GM18511 (cell line): ENCODE data around the gene SPATA13.

Experiments
- ATAC-seq: cut with Tn5 transposase; IDR thresholded peaks from one replicate; pipeline ENCODE4 v1.9.1; 2021; ENCODE audit warnings: mild to moderate bottlenecking, moderate library complexity; ENCODE audit not compliant: unreplicated experiment

SPATA13 gene

GRCh38 chr13:24220086-24220703 lies 59.7 kb downstream of the SPATA13 start:
- ATAC-seq, result no peak

- no peak for ATAC-seq
Measured at GRCh38 chr13:24221007-24221406, 60.5 kb downstream of the SPATA13 start.

GRCh38 chr13:24222756-24223155 lies 62.2 kb downstream of the SPATA13 start:
- no peak for ATAC-seq

- ATAC-seq, result no peak
Measured at GRCh38 chr13:24223341-24224231, 63.1 kb downstream of the SPATA13 start.

GRCh38 chr13:24224232-24224680 lies 63.7 kb downstream of the SPATA13 start:
- ATAC-seq, result no peak

- no peak for ATAC-seq
Measured at GRCh38 chr13:24225062-24225461, 64.5 kb downstream of the SPATA13 start.

- no peak for ATAC-seq
Measured at GRCh38 chr13:24225930-24226329, 65.4 kb downstream of the SPATA13 start.

DNA sequence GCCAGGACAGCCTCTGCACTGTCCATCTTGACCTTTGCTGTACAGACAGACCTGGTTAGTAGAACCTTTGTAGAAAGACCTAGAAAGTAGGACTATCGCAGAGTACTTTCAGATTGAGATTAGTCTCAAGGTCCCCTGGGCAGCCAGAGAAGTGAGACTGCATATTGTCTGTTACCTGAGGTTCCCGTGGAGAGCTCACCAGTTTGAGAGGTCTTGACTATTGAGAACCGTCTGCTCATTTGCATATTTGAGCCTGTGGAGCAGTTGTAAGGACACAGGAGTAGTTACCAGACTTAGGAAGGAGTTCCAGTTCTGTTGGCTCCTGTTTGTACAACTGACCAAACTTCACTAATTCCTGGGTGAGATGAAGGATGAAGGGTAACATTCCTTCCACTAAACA lies 66.2 kb downstream of the SPATA13 start:
- no peak for ATAC-seq

DNA sequence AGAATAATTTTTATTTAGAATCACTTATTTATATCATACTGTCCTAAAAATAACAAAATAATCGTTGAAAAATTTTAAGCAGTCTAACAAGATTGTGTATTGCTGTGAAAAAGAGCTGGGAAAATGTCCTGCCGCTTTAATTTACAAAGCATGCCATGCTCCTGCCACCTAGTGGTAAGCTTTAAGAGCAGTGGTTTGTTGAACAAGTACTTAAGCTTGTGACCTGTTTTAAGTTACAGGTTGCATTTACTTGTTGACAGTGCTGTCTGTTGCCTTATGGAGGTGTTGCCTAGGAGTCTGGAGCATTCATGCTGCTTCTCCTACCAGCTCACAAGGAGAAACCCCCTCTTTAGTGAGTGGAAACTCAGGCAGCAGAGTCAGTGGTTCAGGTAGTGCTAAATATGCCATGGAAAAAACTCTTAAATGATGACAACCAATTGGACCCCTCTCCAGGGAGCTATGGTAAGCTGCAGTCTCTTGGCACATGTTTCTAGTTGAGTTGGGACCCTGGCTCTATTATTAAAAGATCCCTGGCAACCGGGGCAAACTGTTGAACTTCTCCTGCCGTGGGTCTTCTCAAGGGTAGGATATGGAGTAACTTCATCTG lies 68.4 kb downstream of the SPATA13 start:
- ATAC-seq, result no peak

DNA sequence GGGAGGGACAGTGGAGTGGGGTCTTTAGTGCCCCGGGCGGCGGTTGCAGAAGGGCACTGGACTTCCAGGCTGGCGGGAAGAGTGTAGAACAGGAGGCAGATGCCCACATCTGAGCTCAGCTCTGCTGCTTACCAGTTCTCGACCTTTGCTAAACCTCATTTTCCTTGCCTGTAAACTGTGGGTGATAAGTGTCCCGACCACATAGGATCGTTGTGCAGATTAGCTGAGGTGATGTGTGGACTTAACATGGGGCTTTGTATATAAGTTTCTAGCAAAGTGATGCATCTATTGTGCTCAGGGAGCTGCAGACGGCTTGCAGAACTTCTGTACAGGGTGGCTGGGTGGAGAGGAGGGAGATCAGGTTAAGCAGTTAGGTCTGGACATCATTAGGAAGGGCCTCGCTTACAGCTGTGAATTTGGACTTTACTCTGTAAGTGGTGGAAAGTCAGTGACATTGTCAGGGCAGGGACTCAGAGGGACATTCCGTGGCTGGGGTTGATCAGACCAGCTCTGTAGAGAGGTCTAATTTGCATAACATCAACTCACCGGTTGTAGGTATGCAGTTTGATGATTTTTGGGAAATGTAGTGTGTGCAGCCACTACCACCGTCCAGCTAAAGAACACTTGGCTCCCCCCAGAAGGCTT lies 70.0 kb downstream of the SPATA13 start:
- no peak for ATAC-seq

- ATAC-seq, result no peak
Measured at GRCh38 chr13:24231377-24231776, 70.9 kb downstream of the SPATA13 start.

GRCh38 chr13:24232037-24232436 lies 71.5 kb downstream of the SPATA13 start:
- ATAC-seq, result no peak

DNA sequence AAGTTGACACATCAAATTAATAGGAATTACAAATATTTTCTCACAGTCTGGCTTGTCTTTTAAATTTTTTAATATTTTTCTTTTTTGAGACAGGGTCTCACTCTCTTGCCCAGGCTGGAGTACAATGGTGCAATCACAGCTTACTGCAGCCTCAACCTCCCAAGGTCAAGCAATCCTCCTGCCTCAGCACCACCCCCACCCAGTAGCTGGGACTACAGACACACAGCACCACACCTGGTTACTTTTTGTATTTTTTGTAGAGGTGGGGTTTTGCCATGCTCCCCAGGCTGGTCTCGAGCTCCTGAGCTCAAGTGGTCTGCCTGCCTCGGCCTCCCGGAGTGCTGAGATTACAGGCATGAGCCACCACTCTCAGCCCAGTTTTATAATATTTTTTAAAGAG lies 72.0 kb downstream of the SPATA13 start:
- ATAC-seq, result no peak

DNA sequence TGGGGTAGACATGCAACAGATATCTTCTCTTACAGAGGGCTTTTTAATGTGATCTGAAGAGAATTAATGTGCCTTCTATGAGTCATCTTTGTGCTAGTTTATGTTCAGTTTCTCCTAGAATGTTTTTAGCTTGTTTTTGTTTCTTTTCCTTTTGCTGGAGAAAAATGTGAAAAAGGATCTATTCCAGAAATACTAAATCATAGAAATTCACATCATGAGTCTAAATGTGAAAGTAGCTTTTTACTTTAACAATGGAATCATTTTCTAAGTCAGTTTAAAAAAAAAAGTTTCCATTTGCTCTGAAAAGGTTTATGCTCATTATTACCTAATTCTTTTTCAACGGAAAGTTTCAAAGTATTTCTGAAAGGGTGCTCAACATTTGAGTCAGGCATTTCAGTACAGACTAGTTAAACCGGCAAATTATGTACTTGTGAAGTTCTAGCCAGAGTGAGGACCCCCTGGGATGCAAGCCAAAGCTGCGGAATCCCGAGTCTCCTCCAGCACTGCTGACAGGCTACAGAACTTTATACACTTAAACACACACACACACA lies 72.9 kb downstream of the SPATA13 start:
- no peak for ATAC-seq

- no peak for ATAC-seq
Measured at GRCh38 chr13:24234200-24234915, 73.8 kb downstream of the SPATA13 start.

DNA sequence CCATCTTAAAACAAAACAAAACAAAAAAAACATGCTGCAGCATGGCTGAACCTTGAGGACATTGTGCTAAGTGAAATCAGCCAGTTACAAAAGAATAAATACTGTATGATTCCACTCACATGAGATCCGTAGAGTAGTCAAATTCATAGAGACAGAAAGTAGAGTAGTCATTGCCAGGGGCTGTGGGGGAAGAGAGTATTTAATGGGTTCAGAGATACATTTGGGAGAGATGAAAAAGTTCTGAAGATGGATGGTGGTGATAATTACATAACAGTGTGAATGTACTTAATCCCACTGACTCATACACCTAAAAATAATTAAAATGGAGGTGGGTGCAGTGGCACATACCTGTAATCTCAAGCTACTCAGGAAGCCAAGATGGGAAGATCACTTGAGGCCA lies 76.8 kb downstream of the SPATA13 start:
- no peak for ATAC-seq

DNA sequence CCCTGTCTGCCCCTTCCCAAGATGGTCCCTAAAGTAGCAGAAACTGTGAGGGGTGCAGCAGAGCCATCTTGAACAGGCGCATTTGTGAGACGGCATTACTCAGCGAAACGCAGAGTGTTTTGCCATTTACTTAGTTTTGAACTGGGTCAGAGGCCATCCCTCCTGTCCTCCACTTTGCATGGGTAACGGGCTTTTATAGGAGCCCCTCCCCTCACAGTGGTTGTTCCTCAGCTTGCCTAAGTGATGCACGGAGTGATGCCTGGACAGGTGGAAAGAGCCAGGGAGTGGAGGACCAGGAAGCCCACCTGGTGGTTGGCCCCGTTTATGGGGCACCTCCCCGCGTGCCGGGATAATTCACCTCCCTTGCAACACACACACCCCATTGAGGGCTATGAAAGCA lies 80.8 kb downstream of the SPATA13 start:
- no peak for ATAC-seq

GRCh38 chr13:24242100-24242499 lies 81.6 kb downstream of the SPATA13 start:
- no peak for ATAC-seq

- no peak for ATAC-seq
Measured at GRCh38 chr13:24243302-24243701, 82.8 kb downstream of the SPATA13 start.

- ATAC-seq, result no peak
Measured at GRCh38 chr13:24244802-24245201, 84.3 kb downstream of the SPATA13 start.
